Breast epithelium (tissue), 4 donors: ENCODE measurements around the gene ACTR1B. TPM values are rescaled to one million over a fixed set of nuclear protein-coding genes. Genes with fewer than 3 reads are reported as not detected.
"Not testable (repeated sequence)": the region's sequence is repeated elsewhere in the genome, so short reads cannot be mapped to it uniquely, and the experiment has no call there.

Experiments used
- DNase-seq, 2 donors: peaks; one replicate each; pipeline ENCODE4 v3.0.0-alpha.2; 2019; ENCODE audit warnings: low spot score in 2 of 2
- H3K27ac ChIP-seq, 2 donors: fragments of 200-600 bp; sonication (generic) in 1 of 2; one replicate each; pipeline ENCODE4 v1.5.1; 2016 to 2019; ENCODE audit warnings: mild to moderate bottlenecking in 1 of 2
- H3K27me3 ChIP-seq, 2 donors: fragments of 200-600 bp; sonication (generic) in 1 of 2; one replicate each; pipeline versions ENCODE4 v1.5.1 to v1.6.0; 2017 to 2019; ENCODE audit warnings: control low read depth in 1 of 2, mild to moderate bottlenecking in 1 of 2
- H3K36me3 ChIP-seq: fragments of 200-600 bp; one replicate; pipeline ENCODE4 v1.5.1; 2019
- H3K4me1 ChIP-seq, 2 donors: fragments of 200-600 bp; sonication (generic); one replicate each; pipeline ENCODE4 v1.5.1; 2016 to 2019; ENCODE audit warnings: control low read depth in 1 of 2
- H3K4me3 ChIP-seq, 3 donors: fragments of 200-600 bp; sonication (generic); 1 replicate in 2 of 3; 2 replicates in 1 of 3; pipeline ENCODE4 v1.5.1; 2016 to 2019; ENCODE audit warnings: mild to moderate bottlenecking in 3 of 3, moderate library complexity in 2 of 3
- H3K9me3 ChIP-seq, 2 donors: fragments of 200-600 bp; sonication (generic) in 1 of 2; one replicate each; pipeline ENCODE4 v1.5.1; 2016 to 2019; ENCODE audit warnings: control low read depth in 1 of 2
- POLR2A ChIP-seq: fragments of 450-650 bp; IDR thresholded peaks from one replicate; pipeline ENCODE4 v1.6.1; 2016; ENCODE audit warnings: antibody characterized with exemption, mild to moderate bottlenecking, moderate library complexity
- POLR2AphosphoS5 ChIP-seq, 3 donors: sonication (generic); formaldehyde crosslinking; IDR thresholded peaks; one replicate each; pipeline ENCODE4 v1.6.1; 2017; ENCODE audit warnings: antibody characterized with exemption in 3 of 3
- intact Hi-C: fragments of 100-400 bp; cut with DNase I; formaldehyde crosslinking; loops from one replicate; pipeline ENCODE4 v1.15.1; 2023; ENCODE audit warnings: low total_unique reads
- total RNA-seq, 3 donors: library from RNA; depleted of rRNA; stranded (reverse); fragments of >200 nt; gene quantifications; one replicate each; pipeline ENCODE4 v1.1.0, GENCODE V29; 2016
- TF ChIP-seq, protein P1 (sequence below), 3 donors: fragments of 450-650 bp; IDR thresholded peaks; one replicate each; pipeline ENCODE4 v1.5.1; 2016 to 2017; ENCODE audit warnings: antibody characterized with exemption in 3 of 3, mild to moderate bottlenecking in 3 of 3, moderate library complexity in 3 of 3

The ACTR1B gene
- total RNA-seq, 3 donors from 2014 or later, result 59.6 to 74.6 (median 61.9) TPM

DNA sequence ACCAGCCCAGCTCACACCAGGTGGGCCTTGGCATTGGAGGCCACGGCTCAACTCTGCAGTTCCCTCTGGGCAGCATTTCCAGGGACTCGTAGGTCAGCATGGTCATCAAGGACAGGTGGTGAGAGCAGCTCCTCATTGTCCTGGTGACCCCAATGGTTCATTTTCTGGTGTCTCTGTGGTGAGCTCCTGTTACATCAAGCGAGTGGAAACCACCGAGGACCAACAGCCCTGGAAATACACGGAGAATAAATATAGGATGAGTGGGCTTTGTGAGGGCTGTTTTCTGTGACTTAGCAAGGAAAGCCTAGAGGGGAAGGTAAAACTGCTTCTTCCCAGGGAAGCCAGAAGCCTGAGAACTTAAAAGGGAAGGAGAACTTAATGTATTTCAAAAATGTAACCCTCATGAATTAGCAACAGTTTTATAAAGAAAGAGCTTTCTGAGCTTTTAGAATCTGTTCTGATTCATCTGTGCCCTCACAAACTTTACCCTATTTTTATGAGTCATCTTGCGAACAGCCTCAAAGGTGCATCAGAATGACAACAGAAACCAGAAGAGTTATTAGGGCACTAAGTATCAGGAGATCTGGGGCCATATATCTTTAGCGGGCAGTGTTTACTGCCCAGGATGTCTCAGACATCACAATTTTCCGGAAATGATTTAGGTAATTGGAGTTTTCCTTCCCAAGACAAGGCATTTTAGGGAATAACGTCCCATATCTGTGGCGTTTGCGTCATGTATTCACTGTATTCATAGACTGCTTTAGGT lies 24.4 kb upstream of the ACTR1B start:
- Histone ChIP-seq H3K9me3 (no peaks in the 10 kb centered on the region), H3K4me3 (no peak overlapping the region), H3K4me1 (no peaks in the 10 kb centered on the region), H3K27me3 (no peaks in the 10 kb centered on the region), H3K27ac (no peak overlapping the region), H3K36me3 (no peaks in the 10 kb centered on the region)
- TF ChIP-seq POLR2AphosphoS5 (IDR thresholded peaks at IDR 0.05) (no peak), POLR2A (no peak)
- TF ChIP-seq, protein P1, sequence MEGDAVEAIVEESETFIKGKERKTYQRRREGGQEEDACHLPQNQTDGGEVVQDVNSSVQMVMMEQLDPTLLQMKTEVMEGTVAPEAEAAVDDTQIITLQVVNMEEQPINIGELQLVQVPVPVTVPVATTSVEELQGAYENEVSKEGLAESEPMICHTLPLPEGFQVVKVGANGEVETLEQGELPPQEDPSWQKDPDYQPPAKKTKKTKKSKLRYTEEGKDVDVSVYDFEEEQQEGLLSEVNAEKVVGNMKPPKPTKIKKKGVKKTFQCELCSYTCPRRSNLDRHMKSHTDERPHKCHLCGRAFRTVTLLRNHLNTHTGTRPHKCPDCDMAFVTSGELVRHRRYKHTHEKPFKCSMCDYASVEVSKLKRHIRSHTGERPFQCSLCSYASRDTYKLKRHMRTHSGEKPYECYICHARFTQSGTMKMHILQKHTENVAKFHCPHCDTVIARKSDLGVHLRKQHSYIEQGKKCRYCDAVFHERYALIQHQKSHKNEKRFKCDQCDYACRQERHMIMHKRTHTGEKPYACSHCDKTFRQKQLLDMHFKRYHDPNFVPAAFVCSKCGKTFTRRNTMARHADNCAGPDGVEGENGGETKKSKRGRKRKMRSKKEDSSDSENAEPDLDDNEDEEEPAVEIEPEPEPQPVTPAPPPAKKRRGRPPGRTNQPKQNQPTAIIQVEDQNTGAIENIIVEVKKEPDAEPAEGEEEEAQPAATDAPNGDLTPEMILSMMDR (IDR thresholded peaks at IDR 0.05), result no peak
- intact Hi-C loops, result no loop called here
- no peak for DNase-seq

DNA sequence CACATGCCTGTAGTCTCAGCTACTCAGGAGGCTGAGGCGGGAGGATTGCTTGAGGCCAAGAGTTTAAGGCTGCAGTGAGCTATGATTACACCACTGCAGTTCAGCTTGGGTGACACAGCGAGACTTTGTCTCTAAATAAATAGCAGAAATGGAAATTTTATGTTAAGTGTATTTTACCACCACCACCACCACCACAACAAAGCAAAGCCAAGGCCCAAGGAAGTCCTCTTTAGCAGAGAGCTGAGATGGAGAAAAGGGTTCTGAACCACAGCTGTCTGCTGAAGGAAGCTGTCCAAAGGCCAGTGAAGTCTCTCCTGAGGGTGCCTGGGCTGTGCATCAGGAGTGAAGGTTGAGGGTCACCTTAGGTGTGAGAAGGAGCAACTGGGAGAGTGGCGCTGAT lies 23.4 kb upstream of the ACTR1B start:
- H3K27ac ChIP-seq, H3K9me3 ChIP-seq, intact Hi-C loops, H3K4me1 ChIP-seq, H3K4me3 ChIP-seq, H3K27me3 ChIP-seq, H3K36me3 ChIP-seq, DNase-seq: not testable (repeated sequence)

DNA sequence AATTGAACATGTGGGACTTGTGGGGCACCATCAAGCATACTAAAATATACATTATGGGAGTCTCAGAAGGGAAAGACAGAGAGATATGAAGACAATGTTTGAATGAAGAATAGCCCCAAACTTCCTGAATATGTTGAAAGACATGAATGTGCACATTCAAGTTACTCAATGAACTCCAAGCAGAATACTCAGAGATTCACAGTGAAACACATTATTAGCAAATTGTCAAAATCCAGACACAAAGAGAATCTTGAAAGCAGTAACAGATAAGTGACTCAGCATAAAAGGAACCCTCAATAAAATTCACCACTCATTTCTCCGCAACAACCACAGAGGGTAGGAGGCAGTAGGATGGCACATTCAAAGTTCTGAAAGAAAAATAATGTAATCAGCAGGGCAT lies 14.5 kb upstream of the ACTR1B start:
- intact Hi-C loops, result no loop called here
- DNase-seq, result no peak
- Histone ChIP-seq H3K36me3 (no peaks in the 10 kb centered on the region), H3K27me3 (no peaks in the 10 kb centered on the region), H3K27ac (no peak overlapping the region), H3K4me1 (no peaks in the 10 kb centered on the region), H3K9me3 (no peaks in the 10 kb centered on the region), H3K4me3 (no peak overlapping the region)
- TF ChIP-seq POLR2AphosphoS5 (IDR thresholded peaks at IDR 0.05) (no peak), POLR2A (no peak)
- TF ChIP-seq, protein P1 (IDR thresholded peaks at IDR 0.05), result no peak

DNA sequence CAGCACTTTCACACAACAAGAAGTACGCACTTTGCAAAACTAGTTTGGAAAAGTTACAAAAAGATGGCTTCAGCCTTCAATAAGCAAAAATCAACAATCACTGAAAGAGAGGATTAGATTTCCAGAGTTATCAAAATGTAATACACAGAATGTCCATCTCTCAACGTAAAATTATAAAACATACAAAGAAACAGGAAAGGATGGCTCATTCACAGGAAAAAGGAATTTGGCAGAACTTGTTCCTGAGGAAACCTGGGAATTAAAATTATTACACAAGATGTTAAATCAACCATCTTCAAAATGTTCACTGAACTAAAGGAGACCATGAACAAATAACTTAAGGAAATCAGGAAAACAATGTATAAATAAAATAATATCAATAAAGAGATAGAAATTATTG lies 13.6 kb upstream of the ACTR1B start:
- H3K9me3 ChIP-seq, result no peaks in the 10 kb centered on the region
- no peak overlapping the region for H3K27ac ChIP-seq
- no peaks in the 10 kb centered on the region for H3K4me1 ChIP-seq
- no peak overlapping the region for H3K4me3 ChIP-seq
- no peak for DNase-seq
- intact Hi-C loops, result no loop called here
- no peaks in the 10 kb centered on the region for H3K36me3 ChIP-seq
- TF ChIP-seq, protein P1 (IDR thresholded peaks at IDR 0.05), result no peak
- TF ChIP-seq POLR2A (no peak), POLR2AphosphoS5 (IDR thresholded peaks at IDR 0.05) (no peak)
- H3K27me3 ChIP-seq, result no peaks in the 10 kb centered on the region

DNA sequence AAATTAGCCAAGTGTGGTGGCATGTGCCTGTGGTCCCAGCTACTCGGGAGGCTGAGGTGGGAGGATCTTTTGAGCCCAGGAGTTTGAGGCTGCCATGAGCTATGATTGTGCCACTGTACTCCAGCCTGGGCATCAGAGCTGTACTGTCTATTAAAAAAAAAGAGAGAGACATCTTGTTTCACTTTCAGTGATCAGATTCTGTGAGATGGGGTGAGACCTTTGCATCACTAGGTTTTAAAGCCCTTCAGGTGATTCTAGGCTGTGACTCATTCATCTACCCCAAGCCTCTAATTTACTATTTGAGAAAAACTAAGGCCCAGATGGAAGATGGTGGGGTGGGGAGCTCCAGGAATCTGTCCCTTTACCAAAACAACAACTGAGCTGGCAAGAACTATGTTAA lies 12.8 kb upstream of the ACTR1B start:
- H3K27ac ChIP-seq, result no peak overlapping the region
- H3K27me3 ChIP-seq, result no peaks in the 10 kb centered on the region
- H3K9me3 ChIP-seq, result no peaks in the 10 kb centered on the region
- no peaks in the 10 kb centered on the region for H3K36me3 ChIP-seq
- DNase-seq, result no peak
- no peak for TF ChIP-seq POLR2AphosphoS5 (IDR thresholded peaks at IDR 0.05)
- TF ChIP-seq, protein P1 (IDR thresholded peaks at IDR 0.05), result no peak
- TF ChIP-seq POLR2A, result no peak
- H3K4me3 ChIP-seq, result no peak overlapping the region
- no peaks in the 10 kb centered on the region for H3K4me1 ChIP-seq
- intact Hi-C loops, result no loop called here
